Mesenchymal stem cell (in vitro differentiated cells and primary cell): Measurements from ENCODE around the gene PPAN.

Source experiments
- DNase-seq: peaks from one replicate; pipeline ENCODE4 v3.0.0-alpha.2; 2013
- H2AFZ ChIP-seq: one replicate; pipeline ENCODE4 v1.6.1; 2013; ENCODE audit warnings: low read depth, mild to moderate bottlenecking, control low read depth, inconsistent platforms, low read length, moderate library complexity
- H2AK5ac ChIP-seq: 2 replicates; pipeline ENCODE4 v1.6.1; 2013; ENCODE audit warnings: low read length, moderate library complexity, mild to moderate bottlenecking, inconsistent platforms; ENCODE audit not compliant: severe bottlenecking
- H2BK120ac ChIP-seq: one replicate; pipeline ENCODE4 v1.6.1; 2013; ENCODE audit warnings: low read depth, mild to moderate bottlenecking, inconsistent platforms, low read length, moderate library complexity
- H2BK12ac ChIP-seq, 2 experiments: one replicate each; pipeline ENCODE4 v1.6.1; 2013; ENCODE audit warnings: inconsistent platforms in 2 of 2, low read length in 2 of 2, mild to moderate bottlenecking in 2 of 2, moderate library complexity in 2 of 2, control low read depth in 1 of 2
- H2BK15ac ChIP-seq: one replicate; pipeline ENCODE4 v1.6.1; 2013; ENCODE audit warnings: mild to moderate bottlenecking, low read depth, inconsistent platforms; ENCODE audit not compliant: poor library complexity, severe bottlenecking
- H2BK5ac ChIP-seq: 2 replicates; pipeline ENCODE4 v1.6.1; 2013; ENCODE audit warnings: low read depth, mild to moderate bottlenecking, low read length, control low read depth, inconsistent platforms; ENCODE audit not compliant: poor library complexity, severe bottlenecking
- H3K14ac ChIP-seq, 2 experiments: one replicate each; pipeline ENCODE4 v1.6.1; 2013; ENCODE audit warnings: inconsistent platforms in 2 of 2, low read length in 2 of 2, control low read depth in 1 of 2, mild to moderate bottlenecking in 1 of 2, moderate library complexity in 1 of 2
- H3K18ac ChIP-seq, 2 experiments: one replicate each; pipeline ENCODE4 v1.6.1; 2013; ENCODE audit warnings: inconsistent platforms in 2 of 2, low read length in 2 of 2, control low read depth in 1 of 2, low read depth in 1 of 2, mild to moderate bottlenecking in 1 of 2
- H3K23ac ChIP-seq, 2 experiments: one replicate each; pipeline ENCODE4 v1.6.1; 2013; ENCODE audit warnings: inconsistent platforms in 2 of 2, low read length in 2 of 2, mild to moderate bottlenecking in 2 of 2, moderate library complexity in 2 of 2, control low read depth in 1 of 2
- H3K27ac ChIP-seq: 2 replicates; pipeline ENCODE4 v1.5.1; 2013; ENCODE audit warnings: mild to moderate bottlenecking, moderate library complexity, low read length, control low read depth, inconsistent platforms; ENCODE audit not compliant: poor library complexity, severe bottlenecking
- H3K27me3 ChIP-seq, 2 experiments: 2 replicates each; pipeline versions ENCODE4 v1.6.1 to v1.7.0; 2013; ENCODE audit warnings: low read length in 2 of 2, mild to moderate bottlenecking in 2 of 2, moderate library complexity in 2 of 2, control low read depth in 1 of 2, inconsistent platforms in 1 of 2; ENCODE audit not compliant: control insufficient read depth in 1 of 2, insufficient read depth in 1 of 2
- H3K36me3 ChIP-seq, 2 experiments: 2 replicates each; pipeline versions ENCODE4 v1.6.1 to v1.7.0; 2013; ENCODE audit warnings: low read length in 2 of 2, control low read depth in 1 of 2, inconsistent platforms in 1 of 2, low read depth in 1 of 2, mild to moderate bottlenecking in 1 of 2; ENCODE audit not compliant: insufficient read depth in 2 of 2, control insufficient read depth in 1 of 2
- H3K4ac ChIP-seq, 2 experiments: one replicate each; pipeline ENCODE4 v1.6.1; 2013; ENCODE audit warnings: inconsistent platforms in 2 of 2, low read length in 2 of 2, mild to moderate bottlenecking in 2 of 2, moderate library complexity in 2 of 2, control low read depth in 1 of 2, low read depth in 1 of 2
- H3K4me1 ChIP-seq: 2 replicates; pipeline ENCODE4 v1.6.1; 2013; ENCODE audit warnings: low read depth, low read length, control low read depth; ENCODE audit not compliant: control insufficient read depth, insufficient read depth
- H3K4me2 ChIP-seq: 2 replicates; pipeline ENCODE4 v1.6.1; 2013; ENCODE audit warnings: low read length, mild to moderate bottlenecking, inconsistent platforms; ENCODE audit not compliant: poor library complexity, severe bottlenecking
- H3K4me3 ChIP-seq, 2 experiments: 2 replicates each; pipeline versions ENCODE4 v1.5.1 to v1.7.0; 2013; ENCODE audit warnings: low read length in 2 of 2, mild to moderate bottlenecking in 2 of 2, control low read depth in 1 of 2, low read depth in 1 of 2; ENCODE audit not compliant: insufficient read depth in 1 of 2
- H3K79me1 ChIP-seq: replicated peaks from 2 replicates; pipeline ENCODE4 v1.6.1; 2013; ENCODE audit warnings: mild to moderate bottlenecking, control low read depth, low read length, inconsistent platforms; ENCODE audit not compliant: poor library complexity, severe bottlenecking
- H3K9ac ChIP-seq: 2 replicates; pipeline ENCODE4 v1.7.0; 2013; ENCODE audit warnings: mild to moderate bottlenecking, low read length, moderate library complexity
- H3K9me3 ChIP-seq: 2 replicates; pipeline ENCODE4 v1.7.0; 2013; ENCODE audit warnings: mild to moderate bottlenecking, low read length; ENCODE audit not compliant: control insufficient read depth
- H4K8ac ChIP-seq: one replicate; pipeline ENCODE4 v1.6.1; 2013; ENCODE audit warnings: inconsistent platforms, mild to moderate bottlenecking, low read length, moderate library complexity
- H4K91ac ChIP-seq: one replicate; pipeline ENCODE4 v1.6.1; 2013; ENCODE audit warnings: mild to moderate bottlenecking, low read length, inconsistent platforms
- WGBS: methylation state at CpG from one replicate; pipeline ENCODE4 v1.1.7; 2013; ENCODE audit warnings: mixed read lengths; 5-methylcytosine and 5-hydroxymethylcytosine counted together

The PPAN gene

DNA sequence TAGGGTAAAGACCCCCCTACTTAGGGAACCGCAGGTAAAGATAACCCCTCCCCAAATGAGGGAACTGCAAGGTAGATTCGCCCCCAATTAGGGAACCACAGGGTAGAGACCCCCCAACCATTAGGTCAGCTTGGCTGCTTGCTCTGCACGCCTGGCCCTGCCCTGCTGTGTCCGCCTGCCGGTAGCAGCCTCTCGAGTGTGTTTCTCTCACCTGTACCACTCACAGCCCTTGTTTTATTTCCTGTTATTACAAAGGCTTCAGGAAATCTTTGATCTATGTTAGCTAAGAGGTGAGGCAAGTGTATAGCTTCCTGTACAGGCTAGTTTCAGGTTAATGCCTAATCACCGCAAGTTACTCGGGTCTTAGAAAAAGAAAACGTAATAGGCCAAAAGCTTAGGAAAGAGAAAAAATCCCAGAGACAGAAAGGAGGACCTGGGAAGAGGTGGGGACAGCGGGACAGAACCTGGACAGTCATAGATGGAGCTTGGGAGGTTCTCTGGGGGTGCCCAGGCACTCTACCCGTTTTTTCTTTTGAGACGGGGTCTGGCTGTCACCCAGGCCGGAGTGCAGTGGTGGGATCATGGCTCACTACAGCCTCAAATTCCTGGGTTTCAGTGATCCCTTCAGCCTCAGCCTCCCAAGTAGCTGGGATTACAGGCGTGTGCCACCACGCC, 36.7 kb downstream of the PPAN start:
- Histone ChIP-seq H3K18ac (no peak overlapping the region), H3K4me2 (no peak overlapping the region), H3K36me3 (peaks cover 84 to 88% of the 10 kb centered on the region in 2 experiments), H2BK15ac (no peak overlapping the region), H3K4me1 (no peaks in the 10 kb centered on the region), H4K8ac (no peak overlapping the region), H3K4ac (no peak overlapping the region), H2AK5ac (no peak overlapping the region), H3K9ac (no peak overlapping the region), H2AFZ (no peak overlapping the region), H2BK120ac (no peak overlapping the region), H3K4me3 (no peak overlapping the region), H2BK5ac (no peak overlapping the region), H3K23ac (no peak overlapping the region), H3K79me1 (peaks cover 29% of the 10 kb centered on the region), H2BK12ac (no peak overlapping the region), H3K27ac (no peak overlapping the region), H3K14ac (no peak overlapping the region), H3K27me3 (no peaks in the 10 kb centered on the region), H3K9me3 (no peaks in the 10 kb centered on the region), H4K91ac (no peak overlapping the region)
- DNase-seq = no peak
- 97% methylated on average over 15 of the region's 15 CpGs for WGBS

DNA sequence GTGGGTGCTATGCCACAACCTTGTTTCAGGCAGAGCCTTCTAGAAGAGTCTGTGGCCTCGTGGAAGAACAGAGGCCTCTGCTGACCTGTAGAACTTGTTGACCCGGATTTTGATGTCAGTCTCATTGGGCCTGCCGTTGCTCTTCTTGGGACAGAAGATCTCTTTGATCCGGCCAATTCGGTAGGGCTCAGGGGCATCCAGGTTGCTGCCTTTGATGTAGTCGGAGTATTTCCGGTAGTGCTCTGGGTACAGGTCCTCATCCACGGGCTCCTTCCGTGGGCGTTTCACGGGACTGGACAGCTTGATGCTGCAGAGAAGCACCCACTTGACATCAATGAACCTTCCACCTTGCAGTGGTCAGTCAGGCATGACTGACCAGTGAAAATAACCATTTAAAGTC, 37.5 kb downstream of the PPAN start:
- Histone ChIP-seq H3K14ac (no peak overlapping the region), H3K9ac (no peak overlapping the region), H2BK15ac (no peak overlapping the region), H3K9me3 (no peaks in the 10 kb centered on the region), H2AFZ (no peak overlapping the region), H3K4me2 (no peak overlapping the region), H3K4me1 (no peaks in the 10 kb centered on the region), H2BK120ac (no peak overlapping the region), H2BK5ac (no peak overlapping the region), H2AK5ac (no peak overlapping the region), H4K8ac (no peak overlapping the region), H3K23ac (no peak overlapping the region), H3K4ac (no peak overlapping the region), H2BK12ac (no peak overlapping the region), H3K27me3 (no peaks in the 10 kb centered on the region), H4K91ac (no peak overlapping the region), H3K18ac (no peak overlapping the region), H3K27ac (no peak overlapping the region), H3K79me1 (peaks cover 24% of the 10 kb centered on the region), H3K4me3 (no peak overlapping the region), H3K36me3 (peaks cover 79 to 85% of the 10 kb centered on the region in 2 experiments)
- DNase-seq = no peak
- 92% methylated on average over 9 of the region's 11 CpGs for WGBS

DNA sequence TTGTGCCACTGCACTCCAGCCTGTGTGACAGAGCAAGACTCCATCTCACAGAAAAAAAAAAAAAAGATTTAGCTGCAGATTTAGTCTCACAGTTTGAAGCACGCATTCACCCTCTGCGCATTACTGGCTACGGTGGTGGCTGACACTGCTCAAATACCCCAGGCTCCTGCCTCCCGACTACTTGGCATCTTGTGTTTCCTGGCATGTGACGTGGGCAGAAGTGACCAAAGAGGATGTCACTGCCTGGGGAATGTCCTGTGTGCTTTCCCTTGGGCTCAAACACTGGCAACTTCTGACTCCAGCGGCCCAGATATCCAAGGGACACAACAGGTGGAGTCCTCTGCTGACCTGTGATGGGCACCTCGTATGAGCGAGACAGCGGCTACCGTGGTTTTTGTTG, 38.2 kb downstream of the PPAN start:
- Histone ChIP-seq H3K9me3 (no peaks in the 10 kb centered on the region), H2BK15ac (no peak overlapping the region), H3K79me1 (peaks cover 21% of the 10 kb centered on the region), H3K4me3 (no peak overlapping the region), H3K9ac (no peak overlapping the region), H4K8ac (no peak overlapping the region), H3K4me1 (no peaks in the 10 kb centered on the region), H3K14ac (no peak overlapping the region), H2BK5ac (no peak overlapping the region), H3K18ac (no peak overlapping the region), H2BK120ac (no peak overlapping the region), H3K27ac (no peak overlapping the region), H2AK5ac (no peak overlapping the region), H3K27me3 (no peaks in the 10 kb centered on the region), H2AFZ (no peak overlapping the region), H3K4ac (no peak overlapping the region), H3K4me2 (no peak overlapping the region), H3K23ac (no peak overlapping the region), H3K36me3 (peaks cover 79 to 84% of the 10 kb centered on the region in 2 experiments), H4K91ac (no peak overlapping the region), H2BK12ac (no peak overlapping the region)
- no peak for DNase-seq
- WGBS = 98% methylated on average over 10 of the region's 10 CpGs

DNA sequence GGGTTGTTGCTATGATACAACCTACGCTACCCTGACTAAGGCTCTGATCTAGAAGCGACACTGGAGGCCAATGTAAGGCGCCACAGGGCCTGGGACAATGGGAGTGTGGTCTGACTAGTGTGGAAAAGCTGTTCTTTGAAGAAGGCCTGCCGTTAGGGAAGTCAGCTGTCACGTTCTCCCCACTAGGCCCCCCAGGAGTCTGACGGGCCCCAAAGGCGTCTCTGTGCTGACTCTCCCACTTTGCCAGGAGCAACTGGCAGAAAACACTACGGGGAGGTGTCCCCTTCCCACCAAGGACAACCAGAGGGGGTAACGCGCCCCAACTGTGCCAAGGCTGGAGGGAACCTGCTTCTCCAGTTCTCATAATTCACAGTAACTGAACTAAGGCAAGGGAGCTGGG, 38.9 kb downstream of the PPAN start:
- Histone ChIP-seq H3K4me1 (no peaks in the 10 kb centered on the region), H3K23ac (no peak overlapping the region), H3K4ac (no peak overlapping the region), H4K91ac (no peak overlapping the region), H3K14ac (no peak overlapping the region), H2BK120ac (no peak overlapping the region), H2BK12ac (no peak overlapping the region), H3K4me3 (no peak overlapping the region), H3K9me3 (no peaks in the 10 kb centered on the region), H2AFZ (no peak overlapping the region), H3K79me1 (peaks cover 23% of the 10 kb centered on the region), H4K8ac (no peak overlapping the region), H2BK5ac (no peak overlapping the region), H3K18ac (no peak overlapping the region), H3K9ac (no peak overlapping the region), H3K27me3 (no peaks in the 10 kb centered on the region), H2AK5ac (no peak overlapping the region), H3K4me2 (no peak overlapping the region), H3K36me3 (peaks cover 76 to 84% of the 10 kb centered on the region in 2 experiments), H3K27ac (no peak overlapping the region), H2BK15ac (no peak overlapping the region)
- WGBS = 97% methylated on average over 10 of the region's 10 CpGs
- DNase-seq = no peak
